ENCODE results near the gene TMTC1.
A peak's percentile ranks its signal among the peaks of the same experiment; 100 is the strongest.

Gene TMTC1

DNA sequence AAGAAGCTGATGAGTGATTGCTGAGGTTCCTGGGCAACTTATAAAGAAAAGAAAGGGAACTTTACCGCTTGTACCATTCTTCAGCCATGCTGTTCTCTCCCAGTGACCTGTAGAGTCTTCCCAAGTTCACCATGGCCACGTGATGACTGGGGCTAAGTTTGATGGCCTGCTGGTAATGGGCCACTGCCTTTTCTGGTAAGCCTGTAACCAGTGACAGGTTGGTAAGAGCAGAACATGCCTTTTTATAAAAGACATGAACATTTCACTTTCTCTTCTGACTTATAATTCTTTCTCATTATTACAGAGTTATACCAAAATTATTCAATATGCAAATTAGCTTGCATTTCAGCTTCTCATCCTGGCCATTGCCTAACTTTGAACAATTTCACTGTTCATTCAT, 265.3 kb downstream of the TMTC1 start:
- no peak for DNase-seq

DNA sequence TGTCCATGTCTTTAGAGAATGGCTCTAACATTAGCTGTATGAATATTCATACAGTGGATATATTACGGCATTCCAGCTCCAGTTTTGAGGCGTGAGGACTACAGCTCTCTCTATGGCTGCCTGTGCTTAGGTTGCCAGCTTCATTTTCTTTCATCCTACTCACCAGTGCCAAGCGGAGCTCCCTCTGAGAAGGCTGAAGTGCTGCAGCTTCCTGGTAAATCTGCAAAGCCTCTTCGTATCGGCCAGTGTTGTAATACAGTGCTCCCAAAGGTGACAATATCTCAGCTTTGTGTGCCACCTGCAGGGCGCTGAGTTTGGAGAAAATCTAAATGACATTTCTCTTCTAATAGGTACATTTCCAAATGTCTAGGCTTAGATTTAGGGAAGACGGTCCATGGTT, 266.5 kb downstream of the TMTC1 start:
- DNase-seq = no peak

DNA sequence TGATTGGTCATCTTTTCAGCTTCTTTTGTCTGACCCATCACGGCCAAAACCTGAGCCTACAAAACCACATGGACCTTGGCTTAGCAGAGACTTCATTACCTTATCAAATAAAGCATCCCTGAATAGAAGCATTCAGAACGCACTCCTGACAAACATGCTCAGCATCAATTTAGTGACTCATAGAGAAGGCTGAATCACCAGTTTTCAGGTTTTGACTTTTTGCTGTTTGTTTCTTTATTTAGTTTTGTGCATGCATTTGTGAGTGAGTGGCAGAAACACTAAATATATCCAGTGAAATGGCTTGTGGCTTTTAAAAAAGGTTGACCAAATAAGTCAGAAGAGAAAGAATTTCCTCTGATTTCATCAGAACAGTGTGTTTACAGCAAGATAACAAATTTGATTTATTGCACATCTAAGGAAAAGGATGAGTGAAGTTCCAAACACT, 267.3 kb downstream of the TMTC1 start:
- no peak for DNase-seq

DNA sequence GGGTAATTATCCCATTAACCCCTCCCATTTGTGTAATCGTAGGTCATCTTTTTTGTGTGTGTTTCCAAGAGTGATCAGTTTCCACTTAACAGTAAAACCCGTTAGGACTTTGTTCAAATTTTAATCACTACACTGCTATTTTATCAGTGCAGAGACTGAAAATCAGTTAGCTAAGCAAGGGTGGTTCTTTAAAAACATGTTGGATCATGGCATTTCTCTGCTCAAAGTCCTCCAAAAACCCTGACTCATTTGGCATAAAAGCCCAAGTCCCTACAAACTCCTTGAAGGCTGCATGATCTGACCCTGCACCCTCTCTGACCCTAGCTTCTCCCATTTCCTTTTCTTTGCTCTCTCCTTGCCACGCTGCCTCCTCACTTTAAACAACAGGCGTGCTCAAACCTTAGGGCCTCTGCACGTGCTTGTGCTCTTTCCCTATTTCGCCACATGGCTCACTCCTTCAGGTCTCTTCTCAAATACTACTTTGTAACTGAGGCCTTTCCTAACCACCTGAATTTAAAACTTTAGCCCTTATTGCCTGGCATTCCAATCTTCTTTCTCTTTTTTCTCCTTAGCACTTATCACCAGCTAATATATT, 273.1 kb downstream of the TMTC1 start:
- DNase-seq = peak; percentile 6

DNA sequence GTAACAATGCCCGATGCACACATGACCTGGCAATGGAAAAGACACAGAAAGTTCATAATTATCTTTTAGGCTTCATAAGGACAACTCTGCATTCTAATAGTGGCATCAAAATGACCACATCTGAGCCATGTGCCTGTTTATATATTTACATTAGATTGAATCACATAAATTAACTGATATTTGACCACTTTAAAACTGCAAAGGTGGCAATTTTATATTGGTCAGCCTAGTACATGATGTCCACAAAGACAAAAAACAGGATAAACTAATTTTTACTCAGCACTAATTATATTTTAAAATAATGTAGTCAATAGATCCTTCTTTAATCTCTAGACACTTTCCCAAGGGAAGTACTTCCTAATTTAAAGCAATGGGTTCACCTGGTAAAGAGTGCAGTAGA, 274.2 kb downstream of the TMTC1 start:
- DNase-seq = no peak

DNA sequence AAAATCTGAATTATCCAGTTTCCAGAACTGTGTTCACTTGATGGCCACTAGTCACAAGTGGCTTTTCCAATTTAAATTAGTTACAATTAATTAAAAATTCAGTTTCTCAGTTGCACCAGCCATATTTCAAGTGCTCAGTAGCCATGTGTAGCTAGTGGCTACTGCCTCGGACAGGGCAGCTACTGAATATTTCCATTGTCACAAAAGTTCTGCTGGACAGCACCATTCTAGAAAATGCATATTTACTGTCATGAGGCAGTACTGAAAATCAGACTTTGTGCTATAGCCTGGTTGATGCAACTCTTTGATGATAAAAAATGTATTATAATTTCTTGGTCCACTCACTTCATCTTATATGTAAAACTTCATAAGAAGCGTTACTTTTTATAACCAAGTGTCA, 274.8 kb downstream of the TMTC1 start:
- DNase-seq = no peak

DNA sequence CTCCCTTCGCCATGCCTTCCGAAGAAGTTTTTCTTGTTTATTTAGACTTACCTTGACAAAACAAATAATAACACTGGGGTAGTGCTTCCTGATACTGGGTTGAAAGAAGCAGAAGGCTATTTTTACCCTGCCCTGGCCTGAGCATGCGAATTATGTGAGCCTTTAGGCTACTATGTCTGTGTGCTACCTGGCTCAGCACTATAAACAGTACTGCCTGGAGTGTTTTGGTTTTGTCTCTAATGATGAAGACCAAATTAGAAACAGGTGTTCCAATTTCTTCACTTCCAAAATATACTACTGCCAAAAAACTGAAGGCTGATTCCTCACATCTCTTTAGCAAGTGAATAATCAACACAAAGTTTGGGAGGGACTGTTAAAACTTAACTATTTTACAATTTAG, 278.6 kb downstream of the TMTC1 start:
- no peak for DNase-seq

DNA sequence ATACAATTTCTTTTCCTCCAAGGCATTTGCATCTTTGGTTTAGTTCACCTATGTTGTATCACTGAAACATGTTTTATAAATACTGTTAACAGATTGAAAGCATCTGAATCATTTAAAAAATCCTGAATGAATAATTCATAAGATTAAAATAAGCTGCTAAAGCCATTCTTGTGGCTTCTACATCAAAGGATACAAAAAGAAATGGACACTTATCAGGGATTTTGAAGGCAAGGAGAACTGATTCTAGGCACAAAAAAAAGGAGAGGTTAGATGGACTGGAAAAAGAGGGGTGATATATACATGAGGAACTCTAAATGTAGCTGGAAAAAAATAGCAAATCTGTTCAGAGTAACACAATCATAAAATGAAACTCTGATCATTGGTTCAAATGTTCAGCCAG, 280.5 kb downstream of the TMTC1 start:
- DNase-seq = no peak

DNA sequence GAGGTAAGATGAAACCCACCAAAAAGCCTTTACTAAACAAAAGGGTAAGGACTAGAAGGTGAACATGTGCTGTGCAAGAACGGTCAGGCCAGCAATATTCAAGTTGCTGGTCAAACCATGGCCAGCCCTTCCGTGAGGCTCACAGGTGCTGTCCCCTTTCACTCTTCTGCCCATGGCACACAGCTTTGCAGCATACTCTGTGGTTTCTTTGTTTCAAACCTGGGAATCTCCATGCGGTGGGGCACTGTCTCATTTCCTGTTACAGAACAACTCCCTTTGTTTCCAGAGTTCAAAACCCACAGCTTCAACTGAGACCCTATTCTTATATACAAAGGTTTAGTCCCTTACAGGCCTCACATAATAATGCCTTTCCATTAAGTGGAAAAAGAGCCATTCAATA, 284.5 kb downstream of the TMTC1 start:
- DNase-seq = no peak

DNA sequence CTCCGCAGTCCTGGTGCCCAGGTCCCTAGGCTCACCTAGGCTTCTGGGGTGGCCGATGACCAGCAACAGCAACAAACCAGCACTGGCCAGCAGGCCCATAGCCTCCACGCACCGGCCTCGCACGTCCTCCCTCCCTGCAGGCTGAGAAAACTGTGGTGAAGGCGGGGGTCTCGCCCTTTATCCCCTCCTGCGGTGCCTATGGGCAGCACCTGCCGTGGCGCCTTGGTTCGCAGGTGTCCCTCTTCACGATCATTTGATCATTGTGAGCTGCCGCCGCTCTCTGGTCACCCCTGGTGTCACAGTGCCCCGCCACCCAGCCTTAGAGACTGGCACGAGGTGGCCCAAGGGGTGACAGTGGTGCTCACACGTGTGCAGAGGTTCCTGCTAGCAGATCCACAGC, 286.2 kb downstream of the TMTC1 start, which contains the start of gene OVCH1:
Gene OVCH1, minus strand, starts transcription at position 99 of the 400 bp plus-strand sequence. Its CDS starts 0 bp downstream, at position 99.
- DNase-seq = no peak

DNA sequence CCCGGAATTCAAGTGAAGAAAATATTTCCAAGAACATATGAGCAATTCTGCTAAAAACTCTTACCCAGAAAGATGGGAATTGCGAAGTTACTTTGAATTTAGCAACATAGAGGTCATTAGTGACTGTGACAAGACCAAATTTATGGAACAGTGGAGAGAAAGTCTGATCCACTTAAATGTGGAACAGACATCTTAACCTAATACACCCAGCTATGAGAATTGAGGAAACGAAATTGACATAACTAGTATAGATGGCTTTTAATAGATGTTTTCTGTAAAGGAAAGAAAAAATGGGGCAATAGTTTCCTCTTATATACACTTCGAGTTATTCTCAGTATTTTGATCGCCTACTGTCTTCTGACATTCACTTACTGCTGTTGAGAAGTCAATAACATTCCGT, 290.9 kb downstream of the TMTC1 start:
- DNase-seq = no peak

DNA sequence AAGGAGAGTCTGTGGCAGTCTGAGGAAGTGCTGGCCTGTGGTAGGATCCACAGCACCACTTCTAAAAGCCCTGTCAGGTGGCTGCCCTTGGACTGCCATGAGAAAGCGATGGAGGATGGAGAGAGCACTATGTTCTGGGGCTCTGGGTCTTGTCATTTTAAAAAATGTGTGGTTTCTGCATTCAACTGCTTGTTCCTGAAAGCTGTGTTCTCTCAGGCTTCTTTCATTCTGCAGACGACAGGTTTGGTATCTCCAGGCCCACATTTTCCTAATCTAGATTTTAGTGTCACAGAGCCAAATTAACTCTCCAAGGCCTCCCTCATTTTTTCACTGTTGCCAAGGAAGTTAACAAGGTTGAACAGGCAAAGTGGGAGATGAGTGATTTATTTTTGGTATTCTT, 296.8 kb downstream of the TMTC1 start:
- no peak for DNase-seq

DNA sequence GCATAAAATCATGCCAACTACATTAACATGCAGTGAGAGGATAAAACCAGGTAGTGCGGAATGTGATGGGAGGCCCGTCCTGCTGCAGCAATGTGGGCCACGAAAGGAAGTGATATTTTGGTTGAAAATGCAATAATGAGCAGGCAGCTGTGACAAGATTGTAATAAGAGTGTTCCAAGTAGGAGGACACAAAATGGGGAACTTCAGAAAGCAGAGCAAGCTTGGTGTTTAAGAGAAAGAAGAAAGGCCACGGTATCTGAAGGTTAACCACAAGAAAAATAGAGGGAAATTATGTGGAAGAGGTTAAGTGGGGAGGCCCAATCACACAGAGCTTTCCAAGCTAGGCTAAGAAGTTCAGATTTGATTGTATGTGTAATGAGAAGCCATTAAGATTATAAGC, 320.5 kb downstream of the TMTC1 start:
- no peak for DNase-seq

DNA sequence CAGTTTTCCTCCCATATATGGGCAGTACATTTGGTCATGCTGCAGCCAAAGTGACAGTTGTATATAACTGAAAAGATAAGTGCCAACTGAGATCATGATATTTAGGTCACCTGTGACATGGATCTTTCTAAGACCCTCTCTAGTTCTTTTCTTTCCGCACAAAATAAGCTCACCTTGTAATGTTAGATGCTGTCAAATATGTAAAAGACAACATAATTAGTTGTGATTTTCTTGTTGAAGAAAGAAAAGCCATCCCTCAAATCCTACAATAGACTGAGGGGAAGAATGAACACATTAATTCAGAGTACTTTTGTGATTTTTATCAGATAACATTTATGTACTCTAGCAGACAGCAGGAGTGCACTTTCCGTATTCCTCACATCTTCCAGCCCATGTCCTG, 323.7 kb downstream of the TMTC1 start:
- DNase-seq = no peak

DNA sequence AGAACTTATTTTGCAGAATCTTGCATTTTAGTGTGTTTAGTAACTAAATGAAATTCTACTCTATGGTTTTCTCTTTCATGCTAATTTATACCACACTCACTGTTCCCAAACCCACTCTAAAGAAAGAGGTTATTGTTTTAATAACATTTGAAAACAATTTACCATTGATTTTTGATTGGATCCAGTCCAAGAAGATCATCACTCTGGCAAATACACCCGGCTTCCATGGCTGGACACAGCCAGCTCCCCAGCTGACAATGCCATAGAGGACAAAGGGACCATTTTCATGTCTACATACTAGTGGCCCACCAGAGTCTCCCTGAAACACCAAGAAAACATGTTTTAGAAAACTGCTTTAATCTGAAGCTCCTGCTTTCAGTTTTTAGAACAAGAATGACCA, 328.7 kb downstream of the TMTC1 start:
- DNase-seq = peak; percentile 16

DNA sequence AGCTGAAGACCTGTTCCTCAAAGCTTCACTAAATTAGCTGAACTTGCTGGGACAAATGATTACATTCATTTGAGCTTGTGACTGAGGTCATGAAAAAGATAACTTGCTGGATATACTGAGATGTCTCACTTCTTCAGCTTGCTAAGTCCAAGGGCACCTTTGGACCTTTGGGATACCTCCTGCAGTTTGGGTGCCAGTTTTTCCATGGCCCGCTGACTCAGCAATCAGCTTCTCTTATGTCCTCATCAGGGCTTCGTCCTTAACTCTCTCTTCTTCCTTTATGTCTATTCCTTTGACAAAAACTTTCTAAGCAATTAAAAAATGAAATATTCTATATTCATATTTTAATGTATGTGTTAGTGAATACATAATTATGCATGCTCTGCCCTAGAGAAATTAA, 331.9 kb downstream of the TMTC1 start:
- no peak for DNase-seq
